AG09319 (cell line): ENCODE results near the gene DOCK4.

Experiments used
- DNase-seq: peaks from one replicate; pipeline ENCODE4 v3.0.0-alpha.2; 2010; ENCODE audit warnings: low read depth; ENCODE audit errors: extremely low read depth
- CTCF ChIP-seq: IDR thresholded peaks from 2 replicates; pipeline ENCODE4 v1.5.1; 2011; ENCODE audit warnings: low read depth, mild to moderate bottlenecking, inconsistent platforms, low read length, moderate library complexity

DOCK4 gene

GRCh38 chr7:112138938-112139337 lies 67.3 kb downstream of the DOCK4 start:
- no peak for TF ChIP-seq CTCF
- no peak for DNase-seq

- no peak for TF ChIP-seq CTCF
- DNase-seq = no peak
These were observed 67.8 kb downstream of the DOCK4 start for GRCh38 chr7:112138325-112138852.

GRCh38 chr7:112137141-112138101 lies 68.8 kb downstream of the DOCK4 start:
- no peak for TF ChIP-seq CTCF
- no peak for DNase-seq

DNA sequence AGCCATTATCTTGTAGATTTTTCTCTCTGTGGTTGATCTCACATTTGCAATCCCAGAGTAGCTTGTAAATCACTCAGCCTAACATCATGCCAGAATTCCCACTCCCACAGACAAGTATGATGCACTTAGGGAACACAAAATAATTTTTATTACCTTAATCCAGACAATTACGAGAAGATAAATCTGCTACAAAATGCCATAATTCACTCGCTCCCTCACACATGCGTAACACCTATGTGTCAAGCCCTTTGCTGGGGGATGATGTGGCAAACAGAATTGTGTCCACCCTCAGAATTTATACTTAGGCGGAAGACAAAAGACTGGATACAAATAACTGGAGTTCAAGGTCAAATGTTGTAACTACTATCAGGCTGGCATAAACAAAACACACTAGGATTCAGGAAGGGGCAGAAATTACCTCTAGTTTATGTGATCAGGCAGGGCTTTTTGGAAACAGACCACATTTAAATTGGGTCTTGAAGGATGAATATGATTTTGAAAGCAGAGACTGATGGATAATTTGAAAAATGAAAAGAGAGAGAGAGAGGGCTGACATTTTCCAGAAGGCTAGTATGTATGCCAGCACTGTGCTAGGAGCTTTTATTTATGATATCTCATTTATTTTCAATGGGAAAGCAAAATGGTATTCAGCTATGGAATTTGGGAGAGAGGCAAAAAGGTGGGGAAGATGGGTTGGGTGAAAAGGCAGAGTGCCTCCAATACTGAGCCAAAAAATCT lies 69.8 kb downstream of the DOCK4 start:
- TF ChIP-seq CTCF = no peak
- no peak for DNase-seq

DNA sequence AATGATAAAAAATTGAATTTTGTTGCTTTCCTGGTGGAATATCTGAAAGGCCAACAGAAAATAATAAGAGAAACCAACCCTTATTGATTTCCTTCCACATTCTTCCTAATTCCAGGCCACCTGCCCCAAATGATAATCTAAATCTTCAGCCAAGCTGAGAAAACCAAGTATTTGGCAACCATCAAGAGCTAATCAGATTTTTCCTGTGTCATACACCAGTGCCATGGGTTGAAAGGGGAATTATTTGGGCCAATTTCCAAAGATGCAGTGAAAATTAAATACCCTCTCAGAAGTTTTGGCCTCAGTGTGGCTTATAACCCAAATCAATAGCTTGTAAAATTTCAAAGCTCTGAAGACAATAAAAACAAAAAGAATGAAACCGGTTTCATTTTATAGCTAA lies 70.4 kb downstream of the DOCK4 start:
- no peak for TF ChIP-seq CTCF
- DNase-seq = no peak

- no peak for TF ChIP-seq CTCF
- no peak for DNase-seq
These were observed 72.2 kb downstream of the DOCK4 start for GRCh38 chr7:112134039-112134438.

DNA sequence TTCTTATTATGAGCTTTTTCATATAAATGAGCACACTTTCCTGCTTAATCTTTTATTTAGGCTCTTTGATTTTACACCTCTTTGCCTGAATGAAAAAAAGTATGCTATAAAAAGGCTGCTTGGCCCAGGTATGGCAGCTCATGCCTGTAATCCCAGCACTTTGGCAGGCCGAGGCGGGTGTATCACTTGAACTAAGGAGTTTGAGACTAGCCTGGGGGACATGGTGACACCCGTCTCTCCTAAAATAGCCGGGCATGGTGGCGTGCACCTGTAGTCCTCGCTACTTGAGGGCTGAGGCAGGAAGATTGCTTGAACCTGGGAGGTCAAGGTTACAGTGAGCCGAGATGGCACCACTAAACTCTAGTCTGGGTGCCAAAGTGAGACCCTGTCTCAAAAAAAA lies 72.9 kb downstream of the DOCK4 start:
- no peak for TF ChIP-seq CTCF
- DNase-seq = no peak
